BLaER1 treated with 17β-estradiol and CSF1 and Interleukin-3, amounts not matched to agents 10 nM and 100 nM (cell line): ENCODE data around the gene CFAP157.

ENCODE experiments used
- H3K27ac ChIP-seq, 11 experiments: shearing (Covaris generic); formaldehyde crosslinking; 2 replicates each; pipeline ENCODE4 v1.8.1; 2022
- H3K27me3 ChIP-seq, 11 experiments: shearing (Covaris generic); formaldehyde crosslinking; 2 replicates each; pipeline ENCODE4 v1.8.1; 2022
- H3K36me3 ChIP-seq, 11 experiments: shearing (Covaris generic); formaldehyde crosslinking; 2 replicates each; pipeline ENCODE4 v1.8.1; 2022
- H3K4me1 ChIP-seq, 10 experiments: shearing (Covaris generic); formaldehyde crosslinking; 2 replicates each; pipeline ENCODE4 v1.8.1; 2022
- H3K4me2 ChIP-seq, 11 experiments: shearing (Covaris generic); formaldehyde crosslinking; 2 replicates each; pipeline ENCODE4 v1.8.1; 2022
- H3K4me3 ChIP-seq, 10 experiments: shearing (Covaris generic); formaldehyde crosslinking; 2 replicates each; pipeline ENCODE4 v1.8.1; 2022
- H3K9ac ChIP-seq, 11 experiments: shearing (Covaris generic); formaldehyde crosslinking; 2 replicates each; pipeline ENCODE4 v1.8.1; 2022
- H3K9me3 ChIP-seq, 11 experiments: shearing (Covaris generic); formaldehyde crosslinking; replicated peaks in 1 of 11; 2 replicates each; pipeline ENCODE4 v1.8.1; 2022
- H4K20me1 ChIP-seq, 11 experiments: shearing (Covaris generic); formaldehyde crosslinking; 2 replicates each; pipeline ENCODE4 v1.8.1; 2022
- Cebpa-rat ChIP-seq, 11 experiments: shearing (Covaris generic); IDR thresholded peaks; 2 replicates each; pipeline ENCODE4 v1.8.1; 2022

CFAP157 gene

GRCh38 chr9:127730799-127731410 is 24.1 kb downstream of the CFAP157 start:
- peaks cover 11 to 40% (median 18%) of the 10 kb centered on the region in 11 experiments; a peak in 20 of 22 replicates for H3K36me3 ChIP-seq
- H3K27ac ChIP-seq, result peak overlapping the region in 2 of 11 experiments; percentile 15 to 23; a peak in 1 of 22 replicates
- no peak overlapping the region for H3K4me2 ChIP-seq
- no peaks in the 10 kb centered on the region for H3K27me3 ChIP-seq
- no peaks in the 10 kb centered on the region for H3K9me3 ChIP-seq
- no peak overlapping the region for H3K4me3 ChIP-seq
- TF ChIP-seq Cebpa-rat (IDR thresholded peaks at IDR 0.05), result no peak
- peaks cover 0 to 52% (median 15%) of the 10 kb centered on the region in 11 experiments; a peak in 13 of 22 replicates for H4K20me1 ChIP-seq
- peaks cover 18 to 33% (median 31%) of the 10 kb centered on the region in 10 experiments for H3K4me1 ChIP-seq
- peak overlapping the region in 2 of 11 experiments; percentile 12 to 20; a peak in 2 of 22 replicates for H3K9ac ChIP-seq

GRCh38 chr9:127731938-127732337 is 25.1 kb downstream of the CFAP157 start:
- Histone ChIP-seq H3K9ac (peak overlapping the region in 3 of 11 experiments; percentile 20 to 38 (median 21); a peak in 4 of 22 replicates), H3K4me2 (peak overlapping the region in 3 of 11 experiments; percentile 3 to 94 (median 5); a peak in 1 of 22 replicates), H3K9me3 (no peaks in the 10 kb centered on the region), H4K20me1 (peaks cover 0 to 52% (median 15%) of the 10 kb centered on the region in 11 experiments; a peak in 13 of 22 replicates), H3K27me3 (no peaks in the 10 kb centered on the region), H3K4me3 (no peak overlapping the region), H3K36me3 (peaks cover 11 to 38% (median 18%) of the 10 kb centered on the region in 11 experiments; a peak in 20 of 22 replicates), H3K4me1 (peaks cover 18 to 43% (median 41%) of the 10 kb centered on the region in 10 experiments), H3K27ac (peak overlapping the region in 2 of 11 experiments; percentile 11 to 12; a peak in 2 of 22 replicates)
- TF ChIP-seq Cebpa-rat (IDR thresholded peaks at IDR 0.05), result no peak

GRCh38 chr9:127732444-127732843 is 25.7 kb downstream of the CFAP157 start:
- Histone ChIP-seq H3K9me3 (no peaks in the 10 kb centered on the region), H3K4me2 (0 out of 22 replicates have a peak overlapping the region, but pooled peaks of 5 of the 11 experiments have one; percentile 3 to 98 (median 94)), H3K36me3 (peaks cover 11 to 38% (median 18%) of the 10 kb centered on the region in 11 experiments; a peak in 20 of 22 replicates), H3K9ac (peak overlapping the region in 5 of 11 experiments; percentile 14 to 38 (median 20); a peak in 4 of 22 replicates), H3K4me3 (no peak overlapping the region), H3K4me1 (peaks cover 18 to 48% (median 46%) of the 10 kb centered on the region in 10 experiments), H4K20me1 (peaks cover 0 to 52% (median 15%) of the 10 kb centered on the region in 11 experiments; a peak in 13 of 22 replicates), H3K27ac (peak overlapping the region in 2 of 11 experiments; percentile 11 to 12; a peak in 2 of 22 replicates), H3K27me3 (no peaks in the 10 kb centered on the region)
- TF ChIP-seq Cebpa-rat (IDR thresholded peaks at IDR 0.05), result no peak

GRCh38 chr9:127733614-127734013 is 26.8 kb downstream of the CFAP157 start:
- Histone ChIP-seq H3K27me3 (no peaks in the 10 kb centered on the region), H3K4me1 (peaks cover 18 to 51% (median 46%) of the 10 kb centered on the region in 10 experiments), H3K4me2 (peak overlapping the region; percentile 72 to 98 (median 90); a peak in 21 of 22 replicates), H3K27ac (0 out of 22 replicates have a peak overlapping the region, but pooled peaks of 2 of the 11 experiments have one; percentile 9 to 17), H3K36me3 (peaks cover 20 to 48% (median 27%) of the 10 kb centered on the region in 11 experiments), H4K20me1 (peaks cover 0 to 51% (median 15%) of the 10 kb centered on the region in 11 experiments; a peak in 13 of 22 replicates), H3K4me3 (0 out of 20 replicates have a peak overlapping the region, but pooled peaks of 1 of the 10 experiments have one; percentile 74), H3K9me3 (no peaks in the 10 kb centered on the region), H3K9ac (peak overlapping the region; percentile 23 to 94 (median 87); a peak in 13 of 22 replicates)
- no peak for TF ChIP-seq Cebpa-rat (IDR thresholded peaks at IDR 0.05)

GRCh38 chr9:127734247-127734746 is 27.5 kb downstream of the CFAP157 start:
- Histone ChIP-seq H4K20me1 (peaks cover 0 to 48% (median 15%) of the 10 kb centered on the region in 11 experiments; a peak in 12 of 22 replicates), H3K9me3 (no peaks in the 10 kb centered on the region), H3K36me3 (peaks cover 26 to 54% (median 34%) of the 10 kb centered on the region in 11 experiments), H3K4me3 (peak overlapping the region; percentile 69 to 87 (median 74)), H3K4me2 (peak overlapping the region; percentile 72 to 98 (median 90)), H3K27ac (peak overlapping the region in 10 of 11 experiments; percentile 29 to 93 (median 89); a peak in 16 of 22 replicates), H3K4me1 (peaks cover 18 to 53% (median 46%) of the 10 kb centered on the region in 10 experiments), H3K9ac (peak overlapping the region; percentile 84 to 94 (median 90); a peak in 21 of 22 replicates), H3K27me3 (no peaks in the 10 kb centered on the region)
- no peak for TF ChIP-seq Cebpa-rat (IDR thresholded peaks at IDR 0.05)

GRCh38 chr9:127734747-127735529 is 28.1 kb downstream of the CFAP157 start, which contains the start of gene TOR2A:
TOR2A (minus strand) TSS chr9:127735294; CDS start chr9:127735270, 24 bp downstream.
- no peaks in the 10 kb centered on the region for H3K27me3 ChIP-seq
- H3K4me3 ChIP-seq, result peak within 1 kb of the TSS; percentile 69 to 87 (median 74)
- TF ChIP-seq Cebpa-rat (IDR thresholded peaks at IDR 0.05), result no peak
- H3K4me1 ChIP-seq, result peaks cover 18 to 53% (median 46%) of the 10 kb centered on the region in 10 experiments
- peak within 1 kb of the TSS; percentile 84 to 93 (median 89) for H3K27ac ChIP-seq
- H3K9ac ChIP-seq, result peak within 1 kb of the TSS; percentile 84 to 94 (median 90)
- peaks cover 33 to 57% (median 40%) of the 10 kb centered on the region in 11 experiments for H3K36me3 ChIP-seq
- peaks cover 0 to 43% (median 15%) of the 10 kb centered on the region in 11 experiments; a peak in 12 of 22 replicates for H4K20me1 ChIP-seq
- peak within 1 kb of the TSS; percentile 72 to 98 (median 90) for H3K4me2 ChIP-seq
- H3K9me3 ChIP-seq, result no peaks in the 10 kb centered on the region

GRCh38 chr9:127735530-127736185 is 28.9 kb downstream of the CFAP157 start:
- Histone ChIP-seq H3K4me2 (peak overlapping the region; percentile 19 to 94 (median 50); a peak in 19 of 22 replicates), H3K9me3 (no peaks in the 10 kb centered on the region), H3K4me3 (peak overlapping the region in 4 of 10 experiments; percentile 74 to 87 (median 78); a peak in 2 of 20 replicates), H3K4me1 (peaks cover 18 to 53% (median 46%) of the 10 kb centered on the region in 10 experiments), H3K27ac (peak overlapping the region in 8 of 11 experiments; percentile 21 to 93 (median 43); a peak in 9 of 22 replicates), H3K36me3 (peaks cover 40 to 58% (median 48%) of the 10 kb centered on the region in 11 experiments), H4K20me1 (peaks cover 0 to 38% (median 15%) of the 10 kb centered on the region in 11 experiments; a peak in 12 of 22 replicates), H3K27me3 (no peaks in the 10 kb centered on the region), H3K9ac (peak overlapping the region in 7 of 11 experiments; percentile 1 to 91 (median 52); a peak in 5 of 22 replicates)
- TF ChIP-seq Cebpa-rat (IDR thresholded peaks at IDR 0.05), result no peak
